GM18526 (cell line): ENCODE measurements around the gene C1QL1.

Experiments used
- POLR2A ChIP-seq: IDR thresholded peaks from 3 replicates; pipeline ENCODE4 v1.6.1; 2011; ENCODE audit not compliant: insufficient read length; ENCODE audit errors: extremely low read depth

Gene C1QL1

GRCh38 chr17:44977065-44977464 lies 9.0 kb upstream of the C1QL1 start:
- no peak for TF ChIP-seq POLR2A

- TF ChIP-seq POLR2A: no peak
Measured at GRCh38 chr17:44976206-44976605, 8.1 kb upstream of the C1QL1 start.

DNA sequence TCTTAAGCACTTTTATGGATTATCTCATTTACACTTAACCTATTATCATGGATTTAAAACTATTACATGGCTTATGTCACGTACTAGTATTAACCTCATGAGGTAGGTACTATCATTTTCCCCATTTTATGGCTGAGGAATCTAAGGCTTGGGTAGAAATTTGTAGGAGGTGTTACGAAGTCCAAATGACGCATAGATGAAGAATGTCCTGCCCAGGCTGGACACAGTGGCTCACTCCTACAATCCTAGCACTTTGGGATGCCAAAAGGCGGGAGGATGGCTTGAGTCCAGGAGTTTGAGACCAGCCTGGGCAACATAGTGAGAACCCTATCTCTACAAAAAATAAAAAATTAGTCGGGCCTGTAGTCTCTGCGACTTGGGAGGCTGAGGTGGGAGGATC lies 4.8 kb upstream of the C1QL1 start:
- no peak for TF ChIP-seq POLR2A

GRCh38 chr17:44971776-44972483 lies 3.8 kb upstream of the C1QL1 start:
- no peak for TF ChIP-seq POLR2A

DNA sequence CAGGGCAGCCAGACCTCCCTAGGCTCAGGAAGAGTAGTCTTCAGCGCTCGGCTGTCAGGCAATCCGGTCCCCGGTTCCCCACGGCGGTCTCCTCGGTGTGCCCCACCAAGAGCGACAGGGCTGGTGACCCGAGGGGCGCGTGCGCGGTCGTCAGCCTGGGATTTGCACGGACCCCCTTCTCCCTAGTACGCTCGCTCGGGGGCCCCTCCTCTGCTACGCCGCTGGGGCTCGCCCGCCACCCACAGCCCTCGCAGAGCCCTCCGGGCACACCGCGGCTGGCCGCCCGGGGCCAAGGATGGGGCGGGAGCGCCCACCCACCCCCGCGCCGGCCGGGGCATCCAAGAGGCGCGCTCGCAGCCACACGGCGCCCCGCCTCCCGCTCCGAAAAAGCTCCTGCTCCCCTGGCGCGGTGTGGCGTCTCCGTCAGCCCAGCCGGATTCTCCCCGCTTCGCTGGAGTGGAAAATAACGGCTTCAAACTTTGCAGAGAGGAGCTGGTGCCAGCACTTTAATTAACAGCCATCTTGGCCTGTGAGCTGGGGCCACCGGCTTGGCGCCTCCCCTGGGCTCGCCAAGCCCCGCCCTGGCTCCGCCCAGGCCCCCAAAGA lies 2.1 kb upstream of the C1QL1 start:
- no peak for TF ChIP-seq POLR2A

GRCh38 chr17:44969144-44969780 lies 1.2 kb upstream of the C1QL1 start:
- TF ChIP-seq POLR2A: no peak

DNA sequence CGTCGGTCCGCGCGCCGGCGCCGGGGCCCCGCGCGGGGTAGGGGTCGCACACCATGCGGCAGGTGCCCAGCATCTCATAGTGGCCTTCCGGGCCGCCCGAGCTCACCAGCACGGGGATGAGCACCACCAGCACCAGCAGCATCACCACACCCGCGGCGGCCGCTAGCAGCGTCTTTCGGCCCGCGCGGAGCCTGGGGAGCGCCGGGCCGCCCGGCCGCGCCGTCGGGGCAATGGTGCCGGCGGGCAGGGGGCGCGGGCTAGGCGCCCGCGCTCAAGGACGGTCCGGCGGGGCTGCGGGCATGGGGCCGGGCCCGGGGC lies 237 bp downstream of the C1QL1 start:
- TF ChIP-seq POLR2A: no peak

DNA sequence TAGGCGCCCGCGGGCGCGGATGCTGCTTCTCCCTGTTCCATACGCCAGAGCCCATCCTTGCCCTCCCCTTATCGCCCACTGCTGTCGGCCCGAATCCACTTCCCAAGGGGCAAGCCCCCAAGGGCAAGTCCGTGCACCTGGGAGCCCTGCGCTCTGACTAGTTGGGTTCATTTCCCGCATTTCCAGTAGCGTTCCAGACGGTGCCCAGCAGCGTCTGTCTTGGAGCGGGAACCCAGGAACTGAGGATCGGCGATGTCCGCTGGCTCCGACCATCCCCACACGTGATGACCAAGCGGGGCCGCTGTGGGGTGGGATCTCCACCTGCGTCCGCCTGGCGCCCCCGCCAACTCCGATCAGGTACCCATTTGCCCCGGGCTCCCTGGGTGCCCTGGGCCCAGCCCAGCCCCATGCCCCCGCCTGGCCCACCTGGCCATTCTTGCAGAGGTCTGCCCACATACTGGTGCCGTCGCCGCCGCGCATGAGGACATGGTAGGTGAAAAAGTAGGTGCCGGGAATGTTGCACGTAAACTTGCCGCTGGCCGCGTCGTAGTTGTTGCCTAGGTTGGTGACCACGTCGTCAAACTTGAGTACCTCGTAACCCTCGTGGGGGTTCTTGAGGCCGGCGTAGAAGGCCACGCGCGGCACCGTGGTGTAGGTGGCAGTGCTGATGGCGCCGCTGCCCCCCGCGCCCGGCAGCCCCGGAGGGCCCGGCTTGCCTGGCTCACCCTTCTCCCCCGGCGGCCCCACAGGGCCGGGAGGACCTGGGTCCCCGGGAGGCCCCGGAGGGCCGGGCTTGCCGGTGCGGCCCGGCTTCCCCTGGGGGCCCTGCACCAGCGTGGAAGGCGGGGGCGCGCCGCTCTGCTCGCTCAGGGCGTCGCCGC lies 837 bp downstream of the C1QL1 start:
- TF ChIP-seq POLR2A: no peak

DNA sequence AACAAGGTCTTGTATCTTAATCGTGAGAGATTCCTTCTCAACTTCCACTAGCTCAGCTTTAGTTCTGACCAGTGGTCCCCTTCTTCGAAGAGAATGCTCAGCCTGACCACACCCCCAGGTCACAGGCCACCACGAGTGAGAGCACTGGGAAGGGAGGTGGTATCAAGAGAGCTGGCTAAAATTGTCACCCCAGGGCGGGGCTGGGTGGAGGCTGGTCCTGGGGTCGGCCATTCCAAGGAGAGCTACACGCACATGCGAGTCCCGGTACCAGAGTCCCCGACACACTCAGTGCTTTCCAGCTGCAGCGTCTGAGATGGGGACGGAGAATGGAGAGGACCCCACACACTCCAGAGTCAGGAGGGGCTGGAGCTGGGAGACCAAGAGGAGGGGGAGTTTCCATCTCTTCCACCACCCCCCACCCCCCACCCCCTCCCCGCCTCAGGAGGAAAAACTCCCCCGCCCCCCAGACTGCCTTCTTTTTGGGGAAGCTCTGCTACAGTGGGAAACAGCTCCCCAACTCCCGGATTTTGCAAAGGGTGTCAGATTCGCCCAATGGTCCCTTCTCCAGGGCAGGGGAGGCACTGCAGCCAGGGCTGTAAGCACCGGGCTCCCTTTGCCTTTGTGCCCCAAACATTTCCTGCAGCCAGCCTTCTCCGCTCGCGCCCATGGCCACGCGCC lies 1.6 kb downstream of the C1QL1 start:
- no peak for TF ChIP-seq POLR2A

GRCh38 chr17:44965481-44966234 lies 2.4 kb downstream of the C1QL1 start:
- no peak for TF ChIP-seq POLR2A

DNA sequence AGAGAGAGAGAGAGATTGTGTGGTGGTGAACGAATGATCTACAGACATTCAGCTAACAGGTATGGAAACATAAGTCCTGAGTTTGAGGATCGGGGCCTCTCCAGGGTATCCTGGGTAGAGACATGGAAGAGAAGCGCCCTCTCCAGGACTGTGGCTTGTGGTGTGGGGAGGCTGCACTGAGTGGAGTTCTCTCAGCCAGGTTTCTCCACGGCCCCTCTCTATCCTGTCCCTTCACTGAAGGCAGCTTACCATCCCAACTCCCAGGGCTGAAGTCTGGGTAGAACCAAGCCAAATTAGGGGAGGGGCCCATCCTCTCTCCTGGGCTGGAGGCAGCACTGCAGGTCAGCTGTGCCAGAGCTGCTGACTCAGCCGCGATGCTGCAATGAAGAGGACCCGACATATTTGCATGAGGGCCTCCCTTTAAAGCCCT lies 6.2 kb downstream of the C1QL1 start:
- no peak for TF ChIP-seq POLR2A

DNA sequence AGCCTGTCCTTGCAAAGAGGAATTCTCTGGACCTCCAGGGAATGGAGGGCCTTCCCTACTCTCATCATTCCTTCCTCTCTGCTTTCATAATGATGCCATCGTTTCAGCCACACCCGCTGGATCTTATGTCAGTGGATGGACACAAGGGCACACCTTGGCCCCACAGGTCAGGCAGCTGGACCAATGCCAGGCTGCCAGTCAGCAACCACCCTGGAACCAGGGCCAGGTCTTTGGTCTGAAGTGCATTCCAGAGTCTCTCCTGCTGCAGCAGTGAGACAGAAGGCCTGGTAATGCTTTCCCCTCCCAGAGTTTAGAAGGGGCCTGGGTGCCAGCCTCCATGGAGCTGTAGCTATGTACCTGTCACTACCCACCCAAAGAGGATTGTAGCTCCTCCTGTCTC lies 7.4 kb downstream of the C1QL1 start:
- no peak for TF ChIP-seq POLR2A

DNA sequence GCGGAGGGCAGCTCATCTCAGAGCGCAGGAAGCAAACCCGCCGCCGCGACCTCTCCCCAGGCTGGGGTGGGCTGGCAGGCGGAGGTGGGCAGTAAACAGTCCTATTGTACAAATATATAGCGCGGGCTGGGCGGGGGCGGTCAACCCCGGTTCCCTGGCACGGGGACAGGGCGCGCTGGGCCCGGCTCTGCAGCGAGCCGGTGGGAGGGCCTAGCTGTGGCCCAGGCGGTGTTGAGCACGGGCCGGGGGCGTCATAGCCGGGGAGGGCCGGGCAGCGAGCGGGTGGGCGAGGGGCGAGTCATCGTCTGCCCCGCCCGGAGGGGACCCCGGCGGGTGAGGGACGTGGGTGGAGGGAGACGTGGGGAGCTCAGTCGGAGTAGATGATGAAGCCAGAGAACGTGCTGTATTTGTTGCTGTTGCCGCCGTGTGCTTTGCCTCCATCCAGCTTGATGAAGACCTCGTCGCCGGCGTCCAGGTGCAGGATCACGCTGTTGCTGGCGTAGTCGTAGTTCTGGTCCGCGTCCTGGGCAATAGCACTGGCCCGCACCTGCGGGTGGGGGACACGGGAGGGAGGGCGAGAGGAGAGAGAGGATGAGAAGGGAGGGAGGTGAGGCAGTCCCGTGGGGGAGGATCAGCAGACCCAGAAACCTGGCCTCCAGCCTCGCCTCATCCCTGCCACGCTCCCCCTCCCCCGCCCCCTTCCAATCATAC lies 8.1 kb downstream of the C1QL1 start:
- no peak for TF ChIP-seq POLR2A

DNA sequence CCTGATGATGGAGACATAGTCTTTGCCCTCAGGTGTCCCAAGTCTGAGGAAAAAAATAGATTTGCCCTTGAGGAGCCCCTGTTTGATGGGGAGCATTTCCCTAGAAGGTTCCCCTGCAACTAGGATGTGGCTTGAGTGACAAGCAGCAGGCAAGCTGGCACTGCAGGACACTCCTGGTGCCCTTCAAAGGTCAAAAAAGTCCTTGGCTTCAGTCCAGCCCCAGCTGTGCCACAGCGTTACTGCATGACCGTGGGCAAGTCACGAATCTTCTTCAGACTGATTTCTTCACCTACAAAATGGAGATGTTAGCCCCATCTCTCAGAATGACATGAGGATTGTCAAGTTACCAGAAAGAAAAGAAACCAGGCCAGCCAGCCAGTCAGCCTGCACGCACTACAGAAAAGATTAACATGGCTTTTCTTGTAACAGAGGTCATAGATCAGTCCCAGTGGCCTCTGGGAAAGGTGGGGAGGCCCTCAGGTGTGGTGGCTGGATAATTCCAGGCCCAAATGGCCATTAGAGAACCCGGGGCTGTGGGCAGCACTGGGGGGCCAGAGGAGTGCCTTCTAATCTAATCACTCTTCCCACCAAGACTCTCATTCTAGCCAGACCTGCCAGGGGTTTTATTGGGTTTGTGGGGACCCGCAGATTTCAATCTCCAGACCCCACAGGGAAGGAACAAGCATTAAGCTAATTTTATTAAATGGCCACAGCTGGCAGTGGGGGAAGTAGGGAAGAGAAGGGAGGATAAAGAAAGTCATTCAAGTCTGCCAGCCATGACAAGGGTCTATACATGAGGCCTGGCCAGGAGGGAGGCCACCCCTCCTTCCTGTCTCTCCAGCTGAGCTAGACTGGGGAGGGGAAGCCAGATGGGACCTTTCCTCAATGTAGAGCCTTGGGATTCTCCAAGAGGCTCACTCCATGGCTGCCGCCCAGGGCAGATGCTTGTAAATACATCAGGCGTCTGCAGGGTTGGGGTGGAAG lies 10.8 kb downstream of the C1QL1 start:
- TF ChIP-seq POLR2A: no peak
